Hepatocyte (in vitro differentiated cells): Measurements from ENCODE around the gene FKTN.

Experiments used
- EZH2 ChIP-seq: fragments of 200-600 bp; sonication (generic); IDR thresholded peaks from 2 replicates; pipeline ENCODE4 v1.6.1; 2016; ENCODE audit warnings: antibody characterized with exemption, mild to moderate bottlenecking, borderline replicate concordance
- EZH2phosphoT487 ChIP-seq: fragments of 200-600 bp; sonication (generic); IDR thresholded peaks from one replicate; pipeline ENCODE4 v1.6.1; 2018; ENCODE audit warnings: antibody characterized with exemption, mild to moderate bottlenecking, low read depth, moderate library complexity; ENCODE audit not compliant: unreplicated experiment, severe bottlenecking
- TF ChIP-seq, protein P1 (sequence below): fragments of 200-600 bp; sonication (generic); IDR thresholded peaks from 2 replicates; pipeline ENCODE4 v1.5.1; 2016; ENCODE audit warnings: antibody characterized with exemption, mild to moderate bottlenecking; ENCODE audit not compliant: poor library complexity

DNA sequence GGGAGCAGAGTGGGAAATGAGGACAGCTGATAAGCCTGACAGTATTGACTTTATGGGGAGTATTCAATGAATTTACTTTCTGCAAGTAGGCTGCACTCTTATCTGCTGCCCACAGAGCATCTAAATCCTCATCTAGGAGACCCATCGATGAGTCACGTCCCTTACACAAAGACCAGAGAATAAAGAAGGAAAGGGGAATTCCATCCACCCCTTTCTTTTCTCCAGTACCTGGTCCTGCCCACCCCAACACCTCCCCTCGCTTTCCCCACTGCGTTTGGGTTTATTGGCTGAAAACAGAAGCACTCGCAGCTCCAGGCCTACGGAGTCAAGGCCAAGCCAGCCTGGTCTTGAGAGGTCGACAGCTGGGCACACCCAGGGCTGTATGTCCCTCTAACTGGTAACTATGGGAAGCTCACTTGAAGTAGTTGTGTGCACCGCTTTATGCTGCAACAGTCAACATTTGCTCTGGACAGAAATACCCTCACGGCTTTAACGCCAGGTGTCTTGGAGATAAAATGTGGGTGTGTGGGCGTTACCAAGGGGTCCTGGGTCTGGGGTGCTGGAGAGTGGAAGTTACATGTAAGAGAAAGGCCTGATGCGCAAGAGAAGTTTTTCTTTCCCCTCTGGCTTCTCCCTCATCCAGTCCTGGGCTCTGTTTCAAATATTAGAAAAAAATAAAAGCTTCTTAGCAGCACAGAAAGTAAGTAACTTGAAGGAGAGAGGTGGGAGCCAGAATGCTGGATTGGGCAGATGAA, 89.8 kb downstream of the FKTN start:
- no peak for TF ChIP-seq EZH2
- TF ChIP-seq, protein P1, sequence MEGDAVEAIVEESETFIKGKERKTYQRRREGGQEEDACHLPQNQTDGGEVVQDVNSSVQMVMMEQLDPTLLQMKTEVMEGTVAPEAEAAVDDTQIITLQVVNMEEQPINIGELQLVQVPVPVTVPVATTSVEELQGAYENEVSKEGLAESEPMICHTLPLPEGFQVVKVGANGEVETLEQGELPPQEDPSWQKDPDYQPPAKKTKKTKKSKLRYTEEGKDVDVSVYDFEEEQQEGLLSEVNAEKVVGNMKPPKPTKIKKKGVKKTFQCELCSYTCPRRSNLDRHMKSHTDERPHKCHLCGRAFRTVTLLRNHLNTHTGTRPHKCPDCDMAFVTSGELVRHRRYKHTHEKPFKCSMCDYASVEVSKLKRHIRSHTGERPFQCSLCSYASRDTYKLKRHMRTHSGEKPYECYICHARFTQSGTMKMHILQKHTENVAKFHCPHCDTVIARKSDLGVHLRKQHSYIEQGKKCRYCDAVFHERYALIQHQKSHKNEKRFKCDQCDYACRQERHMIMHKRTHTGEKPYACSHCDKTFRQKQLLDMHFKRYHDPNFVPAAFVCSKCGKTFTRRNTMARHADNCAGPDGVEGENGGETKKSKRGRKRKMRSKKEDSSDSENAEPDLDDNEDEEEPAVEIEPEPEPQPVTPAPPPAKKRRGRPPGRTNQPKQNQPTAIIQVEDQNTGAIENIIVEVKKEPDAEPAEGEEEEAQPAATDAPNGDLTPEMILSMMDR = no peak
- no peak for TF ChIP-seq EZH2phosphoT487
